ENCODE results near the gene TLR5. TPM values are rescaled to one million over a fixed set of nuclear protein-coding genes. Genes with fewer than 3 reads are reported as not detected.

TLR5 gene
- total and polyA plus RNA-seq, 9 donors: 7.7 to 38.8 (median 22.3) TPM

DNA sequence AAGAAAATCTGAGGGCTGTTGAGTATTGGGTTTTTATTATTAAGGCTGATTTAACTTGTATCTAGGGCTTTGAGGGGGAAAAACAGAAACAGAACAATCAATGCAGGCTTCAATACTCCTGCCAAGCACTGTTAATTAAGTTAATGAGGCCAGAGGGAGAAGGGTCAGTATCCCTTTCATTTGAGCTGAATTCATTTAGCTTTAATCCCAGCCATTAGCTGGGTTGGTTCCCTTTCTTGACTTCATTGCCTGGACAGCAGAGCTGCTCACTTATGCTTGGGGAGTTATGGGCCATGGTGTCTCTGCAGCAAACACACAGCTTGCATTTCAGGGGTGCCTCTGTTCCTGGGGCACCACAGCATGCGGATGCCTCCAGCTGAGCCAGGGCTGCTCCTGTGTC, 16.3 kb downstream of the TLR5 start:
- Histone ChIP-seq H3K36me3 (no peaks in the 10 kb centered on the region), H3K27ac (no peak overlapping the region), H3K27me3 (no peaks in the 10 kb centered on the region), H3K9me3 (no peaks in the 10 kb centered on the region), H3K4me3 (no peak overlapping the region), H3K4me1 (ENCODE audit: insufficient read depth) (peaks cover 7% of the 10 kb centered on the region)
- intact Hi-C loops (cut with DNase I): loop anchor here in 1 of 4 donors (5.0 kb wide), 1 partner anchor 556 kb away; no protein-coding TSS in a partner anchor
- 100% methylated on average over 1 of the region's 1 CpG for WGBS, 3 donors
- DNase-seq: no peak
- no peak for TF ChIP-seq POLR2A (IDR thresholded peaks at IDR 0.05)
- TF ChIP-seq EP300 (IDR thresholded peaks at IDR 0.05): no peak
- no peak for TF ChIP-seq CTCF (IDR thresholded peaks at IDR 0.05)

GRCh38 chr1:223125766-223126165, 17.3 kb downstream of the TLR5 start:
- WGBS, 3 donors: 50 to 81% (median 72%) methylated on average over 2 of the region's 2 CpGs
- Histone ChIP-seq H3K4me3 (no peak overlapping the region), H3K4me1 (ENCODE audit: insufficient read depth) (peaks cover 7% of the 10 kb centered on the region), H3K27ac (no peak overlapping the region), H3K27me3 (no peaks in the 10 kb centered on the region), H3K36me3 (no peaks in the 10 kb centered on the region), H3K9me3 (no peaks in the 10 kb centered on the region)
- DNase-seq: no peak
- TF ChIP-seq CTCF (IDR thresholded peaks at IDR 0.05) (no peak), EP300 (IDR thresholded peaks at IDR 0.05) (no peak), POLR2A (IDR thresholded peaks at IDR 0.05) (no peak)
- intact Hi-C loops (cut with DNase I): loop anchor here in 1 of 4 donors (5.0 kb wide), 1 partner anchor 557 kb away; no protein-coding TSS in a partner anchor

GRCh38 chr1:223123011-223123610, 19.9 kb downstream of the TLR5 start:
- Histone ChIP-seq H3K27me3 (no peaks in the 10 kb centered on the region), H3K9me3 (no peaks in the 10 kb centered on the region), H3K4me3 (peak overlapping the region; percentile 25), H3K4me1 (ENCODE audit: insufficient read depth) (peaks cover 2% of the 10 kb centered on the region), H3K36me3 (no peaks in the 10 kb centered on the region), H3K27ac (peak overlapping the region in 1 of 2 donors; percentile 54)
- TF ChIP-seq CTCF (IDR thresholded peaks at IDR 0.05): no peak
- TF ChIP-seq POLR2A (IDR thresholded peaks at IDR 0.05): no peak
- TF ChIP-seq EP300 (IDR thresholded peaks at IDR 0.05): no peak
- intact Hi-C loops (cut with DNase I): loop anchor here in 1 of 4 donors (5.0 kb wide), 1 partner anchor 36 kb away; no protein-coding TSS in a partner anchor
- DNase-seq: no peak
- WGBS, 3 donors: 4 to 22% (median 7%) methylated on average over 6 of the region's 6 CpGs

- 87 to 92% (median 90%) methylated on average over 1 of the region's 1 CpG for WGBS, 3 donors
- no peak overlapping the region for H3K27ac ChIP-seq
- intact Hi-C loops (cut with DNase I): no loop called here
These were observed 24.6 kb downstream of the TLR5 start for GRCh38 chr1:223118418-223118817.

More at GRCh38 chr1:223118418-223118817, 24.6 kb downstream of the TLR5 start:
- Histone ChIP-seq H3K27me3 (no peaks in the 10 kb centered on the region), H3K36me3 (no peaks in the 10 kb centered on the region), H3K4me3 (no peak overlapping the region), H3K4me1 (ENCODE audit: insufficient read depth) (peaks cover 7% of the 10 kb centered on the region), H3K9me3 (no peaks in the 10 kb centered on the region)
- DNase-seq: no peak
- no peak for TF ChIP-seq CTCF (IDR thresholded peaks at IDR 0.05)
- TF ChIP-seq POLR2A (IDR thresholded peaks at IDR 0.05): no peak
- TF ChIP-seq EP300 (IDR thresholded peaks at IDR 0.05): no peak
